ENCODE results near the gene HOXA3.
A peak's percentile ranks its signal among the peaks of the same experiment; 100 is the strongest.

Gene HOXA3

GRCh38 chr7:27066148-27066547, 86.2 kb downstream of the HOXA3 start:
- H3K36me3 ChIP-seq (ENCODE audit: insufficient read depth, low read length), result no peaks in the 10 kb centered on the region
- H3K27me3 ChIP-seq (ENCODE audit: insufficient read depth, low read length), result peaks cover 5% of the 10 kb centered on the region; the same call in 1 of the 2 replicates
- H2AFZ ChIP-seq (ENCODE audit: low read length, unreplicated experiment), result no peak overlapping the region
- H3K4me3 ChIP-seq (ENCODE audit: low read depth, low read length), result no peak overlapping the region
- H3K27ac ChIP-seq (ENCODE audit: low read depth, low read length), result no peak overlapping the region
- H3K4me1 ChIP-seq (ENCODE audit: control insufficient read depth, insufficient read depth, low read length, unreplicated experiment), result peaks cover 7% of the 10 kb centered on the region
- no peaks in the 10 kb centered on the region for H3K79me2 ChIP-seq (ENCODE audit: control insufficient read depth, insufficient read depth, low read length, unreplicated experiment)

GRCh38 chr7:27065709-27066108, 86.7 kb downstream of the HOXA3 start:
- Histone ChIP-seq H2AFZ (ENCODE audit: low read length, unreplicated experiment) (no peak overlapping the region), H3K4me3 (ENCODE audit: low read depth, low read length) (no peak overlapping the region), H3K79me2 (ENCODE audit: control insufficient read depth, insufficient read depth, low read length, unreplicated experiment) (no peaks in the 10 kb centered on the region), H3K36me3 (ENCODE audit: insufficient read depth, low read length) (no peaks in the 10 kb centered on the region), H3K4me1 (ENCODE audit: control insufficient read depth, insufficient read depth, low read length, unreplicated experiment) (peaks cover 7% of the 10 kb centered on the region), H3K27ac (ENCODE audit: low read depth, low read length) (no peak overlapping the region), H3K27me3 (ENCODE audit: insufficient read depth, low read length) (peaks cover 5% of the 10 kb centered on the region; the same call in 1 of the 2 replicates)

- Histone ChIP-seq H3K4me1 (ENCODE audit: control insufficient read depth, insufficient read depth, low read length, unreplicated experiment) (peaks cover 7% of the 10 kb centered on the region), H3K36me3 (ENCODE audit: insufficient read depth, low read length) (no peaks in the 10 kb centered on the region), H3K79me2 (ENCODE audit: control insufficient read depth, insufficient read depth, low read length, unreplicated experiment) (no peaks in the 10 kb centered on the region), H3K4me3 (ENCODE audit: low read depth, low read length) (no peak overlapping the region), H3K27me3 (ENCODE audit: insufficient read depth, low read length) (peaks cover 5% of the 10 kb centered on the region; the same call in 1 of the 2 replicates), H3K27ac (ENCODE audit: low read depth, low read length) (no peak overlapping the region), H2AFZ (ENCODE audit: low read length, unreplicated experiment) (peak overlapping the region; percentile 43)
Observed at GRCh38 chr7:27064661-27065060, 87.7 kb downstream of the HOXA3 start.

GRCh38 chr7:27064159-27064558, 88.2 kb downstream of the HOXA3 start:
- Histone ChIP-seq H3K79me2 (ENCODE audit: control insufficient read depth, insufficient read depth, low read length, unreplicated experiment) (no peaks in the 10 kb centered on the region), H3K27ac (ENCODE audit: low read depth, low read length) (no peak overlapping the region), H3K36me3 (ENCODE audit: insufficient read depth, low read length) (no peaks in the 10 kb centered on the region), H3K4me3 (ENCODE audit: low read depth, low read length) (no peak overlapping the region), H3K4me1 (ENCODE audit: control insufficient read depth, insufficient read depth, low read length, unreplicated experiment) (peaks cover 7% of the 10 kb centered on the region), H2AFZ (ENCODE audit: low read length, unreplicated experiment) (peak overlapping the region; percentile 43), H3K27me3 (ENCODE audit: insufficient read depth, low read length) (peaks cover 5% of the 10 kb centered on the region; the same call in 1 of the 2 replicates)

GRCh38 chr7:27062946-27063345, 89.4 kb downstream of the HOXA3 start:
- peaks cover 7% of the 10 kb centered on the region for H3K4me1 ChIP-seq (ENCODE audit: control insufficient read depth, insufficient read depth, low read length, unreplicated experiment)
- H3K27me3 ChIP-seq (ENCODE audit: insufficient read depth, low read length), result 0 out of 2 replicates have a peak, but pooled peaks cover 5% of the 10 kb centered on the region
- H3K36me3 ChIP-seq (ENCODE audit: insufficient read depth, low read length), result no peaks in the 10 kb centered on the region
- H3K79me2 ChIP-seq (ENCODE audit: control insufficient read depth, insufficient read depth, low read length, unreplicated experiment), result no peaks in the 10 kb centered on the region
- no peak overlapping the region for H3K27ac ChIP-seq (ENCODE audit: low read depth, low read length)
- H2AFZ ChIP-seq (ENCODE audit: low read length, unreplicated experiment), result no peak overlapping the region
- no peak overlapping the region for H3K4me3 ChIP-seq (ENCODE audit: low read depth, low read length)

Measured in ACC112 (cell line).